Measurements from ENCODE around the gene AATF.

DNA sequence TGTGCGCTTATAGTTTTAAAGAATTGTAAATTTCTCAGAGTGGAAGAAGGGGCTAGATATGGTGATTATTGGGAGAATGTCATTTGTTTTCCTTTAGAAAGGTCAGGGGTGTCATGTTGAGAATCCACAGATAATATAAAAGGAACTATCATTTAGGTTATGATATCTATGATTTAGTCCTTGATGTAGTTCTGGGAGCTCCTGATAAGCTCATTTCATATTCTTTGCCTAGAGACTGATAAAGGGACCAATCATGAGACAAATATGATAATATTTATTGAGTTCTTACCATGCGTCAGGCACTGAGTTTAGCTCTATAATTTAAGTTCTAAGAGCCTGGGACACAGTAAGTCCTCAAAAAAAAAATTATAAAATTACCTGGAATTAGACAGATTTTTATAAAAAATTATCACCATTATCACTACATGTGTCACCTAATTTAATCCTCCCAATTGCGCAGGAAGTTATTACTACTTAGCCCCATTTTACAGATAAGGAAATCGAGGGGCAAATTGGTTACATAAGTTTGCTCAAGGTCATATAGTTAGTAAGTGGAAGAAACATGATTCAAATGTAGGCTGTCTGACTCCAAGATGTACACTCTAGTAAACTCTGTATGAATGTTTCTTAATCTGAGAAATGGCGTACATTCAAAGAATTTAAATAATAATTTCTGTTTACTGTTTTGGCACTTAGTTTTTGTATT lies 2.5 kb downstream of the AATF start:
- TF ChIP-seq GATA3 (IDR thresholded peaks at IDR 0.05; ENCODE audit: low read depth, low read length), result no peak
- TF ChIP-seq GATA2 (IDR thresholded peaks at IDR 0.05; ENCODE audit: low read depth, low read length), result no peak

All from SH-SY5Y (cell line).